GM19193 (cell line): ENCODE results near the gene DCAF11.

Experiments
- POLR2A ChIP-seq: IDR thresholded peaks from 4 replicates; pipeline ENCODE4 v1.6.1; 2011; ENCODE audit not compliant: insufficient read depth, insufficient read length; ENCODE audit errors: extremely low read depth

The DCAF11 gene

GRCh38 chr14:24085215-24085614 lies 29.4 kb upstream of the DCAF11 start:
- TF ChIP-seq POLR2A, result no peak

GRCh38 chr14:24086193-24086955 lies 28.2 kb upstream of the DCAF11 start:
- no peak for TF ChIP-seq POLR2A

- no peak for TF ChIP-seq POLR2A
Measured at GRCh38 chr14:24087004-24087403, 27.6 kb upstream of the DCAF11 start.

GRCh38 chr14:24088095-24088494 lies 26.5 kb upstream of the DCAF11 start:
- TF ChIP-seq POLR2A, result no peak

GRCh38 chr14:24089890-24090289 lies 24.7 kb upstream of the DCAF11 start:
- TF ChIP-seq POLR2A, result no peak

- no peak for TF ChIP-seq POLR2A
Measured at GRCh38 chr14:24092110-24092504, 22.5 kb upstream of the DCAF11 start.

GRCh38 chr14:24092505-24093206 lies 21.9 kb upstream of the DCAF11 start:
- no peak for TF ChIP-seq POLR2A

GRCh38 chr14:24093207-24093900 lies 21.2 kb upstream of the DCAF11 start:
- no peak for TF ChIP-seq POLR2A

GRCh38 chr14:24093901-24094840 lies 20.4 kb upstream of the DCAF11 start, which contains the start of gene PCK2:
Gene PCK2 (plus strand): TSS chr14:24094311. CDS start chr14:24094406, 95 bp downstream.
- TF ChIP-seq POLR2A, result peak; percentile 98

GRCh38 chr14:24094841-24095270 lies 19.7 kb upstream of the DCAF11 start:
- TF ChIP-seq POLR2A, result no peak

- TF ChIP-seq POLR2A, result peak; percentile 98
Measured at GRCh38 chr14:24095271-24096068, 19.1 kb upstream of the DCAF11 start.

GRCh38 chr14:24096545-24097181 lies 17.9 kb upstream of the DCAF11 start:
- no peak for TF ChIP-seq POLR2A
